CD1c-positive myeloid dendritic cell (primary cell): ENCODE data around the gene FAM181A.

ENCODE experiments used
- DNase-seq: peaks from one replicate; pipeline ENCODE4 v3.0.0-alpha.2; 2016; ENCODE audit errors: extremely low spot score

The FAM181A gene

DNA sequence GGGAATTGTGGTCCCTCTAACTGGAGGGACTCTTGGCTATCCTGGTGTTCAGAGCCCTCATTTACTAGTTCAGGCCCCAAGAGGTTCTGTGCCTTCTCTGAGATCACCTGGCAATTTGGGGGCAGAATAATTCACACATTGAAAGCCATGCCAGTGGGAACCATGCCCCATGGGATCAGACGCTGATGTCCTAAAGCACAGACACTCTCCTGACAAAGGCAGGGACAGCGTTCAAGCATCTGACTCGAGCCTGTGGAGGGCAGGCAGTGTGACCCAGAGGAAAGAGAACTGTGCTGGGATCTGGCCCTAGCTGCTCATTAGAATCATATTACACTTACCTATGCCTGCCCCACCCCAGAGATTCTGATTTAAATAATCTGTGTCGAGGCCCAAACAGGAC lies 51.6 kb downstream of the FAM181A start:
- DNase-seq = no peak
